GM19324 (cell line): ENCODE measurements around the gene XRN1.

Experiments
- ATAC-seq: cut with Tn5 transposase; IDR thresholded peaks from one replicate; pipeline ENCODE4 v1.9.1; 2021; ENCODE audit warnings: mild to moderate bottlenecking, moderate library complexity; ENCODE audit not compliant: unreplicated experiment, low FRiP score

The XRN1 gene

DNA sequence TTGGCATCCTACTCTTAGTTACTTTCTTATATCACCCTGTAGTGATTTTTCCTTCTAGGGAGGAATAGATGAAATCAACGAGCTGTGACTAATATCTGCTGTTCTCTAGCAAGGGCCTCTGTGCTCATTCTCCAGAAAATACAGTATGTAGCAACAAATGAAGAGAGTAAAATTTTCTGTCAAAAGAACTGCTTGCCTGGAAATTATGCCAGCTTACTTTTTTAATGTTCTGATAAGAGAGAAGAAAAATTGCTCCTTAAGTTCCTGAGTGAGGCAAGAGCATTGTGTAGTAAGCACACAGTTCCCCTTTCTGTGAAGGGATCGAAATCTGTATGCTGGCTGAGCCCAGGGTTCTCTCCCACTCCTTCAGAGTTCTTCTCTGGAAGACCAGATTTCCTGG is 171.1 kb downstream of the XRN1 start:
- no peak for ATAC-seq

DNA sequence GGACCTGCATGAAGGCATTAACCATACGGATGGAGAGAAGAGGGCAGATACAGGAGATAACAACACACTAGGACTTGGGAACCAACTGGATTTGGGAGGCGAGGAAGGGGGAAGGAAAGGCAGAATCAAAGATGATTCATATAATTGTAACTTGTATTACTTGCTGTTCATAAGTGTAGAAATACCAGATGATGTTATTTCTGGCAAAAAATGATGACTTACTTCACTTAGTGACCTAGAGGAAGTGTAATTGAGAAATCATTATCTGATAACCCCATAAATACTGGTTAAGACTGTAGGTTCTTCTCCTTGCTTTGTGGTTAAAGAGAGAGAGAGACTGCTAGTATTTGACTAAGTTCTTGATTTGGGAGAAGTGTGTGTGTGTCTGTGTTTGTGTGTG is 172.0 kb downstream of the XRN1 start:
- ATAC-seq, result no peak

DNA sequence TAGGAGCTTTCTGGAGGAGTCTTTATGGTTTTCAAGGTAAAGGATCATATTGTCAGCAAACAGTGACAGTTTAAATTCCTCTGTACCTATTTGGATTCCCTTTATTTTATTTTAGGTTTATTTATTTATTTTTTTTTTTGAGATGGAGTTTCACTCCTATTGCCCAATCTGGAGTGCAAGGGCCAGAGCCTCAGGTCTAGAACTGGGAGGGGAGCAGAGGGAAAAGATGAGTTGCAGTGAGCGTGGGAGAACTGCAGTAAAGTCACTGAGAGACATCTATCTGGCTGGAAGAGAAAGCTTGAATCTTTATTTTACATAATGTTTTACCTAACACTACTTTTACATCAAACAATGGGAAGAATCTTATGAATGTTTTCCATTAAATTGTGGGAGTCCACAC is 172.9 kb downstream of the XRN1 start:
- ATAC-seq, result no peak

DNA sequence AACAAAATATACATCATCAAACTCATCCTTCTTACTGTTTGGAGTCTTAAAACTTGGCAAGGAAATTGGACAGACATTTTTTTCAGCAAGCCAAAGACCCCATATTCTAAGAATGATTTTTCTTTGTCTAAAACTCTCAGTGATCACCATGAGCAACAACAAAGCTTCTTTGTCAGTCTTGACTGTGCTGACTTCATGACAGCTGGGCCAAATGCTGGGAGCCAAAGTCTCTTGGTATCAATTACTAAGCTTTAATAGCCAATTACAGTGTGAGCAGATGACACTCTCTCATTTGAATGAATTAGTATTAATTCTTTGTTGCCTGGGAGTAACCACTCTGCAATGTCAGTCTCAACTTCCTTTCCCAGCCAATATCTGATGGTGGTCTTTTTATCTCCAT is 174.3 kb downstream of the XRN1 start:
- ATAC-seq, result no peak

DNA sequence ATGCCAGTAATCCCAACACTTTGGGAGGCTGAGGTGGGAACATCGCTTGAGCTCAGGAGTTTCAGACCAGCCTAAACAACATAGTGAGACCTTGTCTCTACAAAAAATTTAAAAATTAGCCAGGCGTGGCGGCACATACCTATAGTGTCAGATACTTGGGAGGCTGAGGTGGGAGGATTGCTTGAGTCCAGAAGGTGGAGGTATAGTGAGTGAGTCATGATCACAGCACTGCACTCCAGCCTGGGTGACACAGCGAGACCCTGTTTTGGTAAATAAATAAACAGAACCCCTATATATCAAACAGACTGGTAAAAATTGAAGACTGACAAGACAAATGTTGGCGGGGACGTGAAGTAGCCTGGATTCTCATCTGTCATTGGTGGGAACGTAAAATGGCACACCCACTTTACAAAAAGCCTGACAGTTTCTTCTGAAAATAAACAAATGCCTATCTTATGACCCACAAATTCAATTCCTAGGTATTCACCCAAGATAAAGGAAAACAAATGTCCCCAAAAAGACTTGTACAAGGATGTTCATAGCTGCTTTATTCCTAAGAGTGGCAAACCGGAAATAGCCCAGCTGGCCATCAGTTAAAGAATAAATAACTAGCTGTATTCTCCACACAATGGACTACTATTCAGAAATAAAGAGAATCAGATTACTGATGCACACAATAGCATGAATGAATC is 175.5 kb downstream of the XRN1 start:
- ATAC-seq, result no peak

DNA sequence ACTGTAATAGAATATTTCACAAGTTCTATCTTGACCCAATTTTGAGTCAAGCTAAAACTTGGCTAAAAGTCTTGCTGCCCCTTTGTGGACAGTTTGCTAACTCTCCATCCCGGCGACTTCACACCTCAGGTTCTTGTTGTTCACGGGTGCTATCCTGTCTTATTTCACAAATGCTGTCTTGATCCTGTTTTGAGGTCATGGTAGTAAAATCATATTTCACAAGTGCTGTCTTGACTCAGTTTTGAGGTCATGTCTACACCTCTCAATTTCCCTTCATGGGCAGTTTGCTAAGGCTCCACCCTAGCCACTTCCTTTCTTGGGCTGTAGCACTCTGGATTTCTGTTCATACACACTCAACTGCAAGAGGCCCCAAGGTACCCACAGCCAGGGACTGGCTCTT is 177.4 kb downstream of the XRN1 start:
- ATAC-seq, result no peak

DNA sequence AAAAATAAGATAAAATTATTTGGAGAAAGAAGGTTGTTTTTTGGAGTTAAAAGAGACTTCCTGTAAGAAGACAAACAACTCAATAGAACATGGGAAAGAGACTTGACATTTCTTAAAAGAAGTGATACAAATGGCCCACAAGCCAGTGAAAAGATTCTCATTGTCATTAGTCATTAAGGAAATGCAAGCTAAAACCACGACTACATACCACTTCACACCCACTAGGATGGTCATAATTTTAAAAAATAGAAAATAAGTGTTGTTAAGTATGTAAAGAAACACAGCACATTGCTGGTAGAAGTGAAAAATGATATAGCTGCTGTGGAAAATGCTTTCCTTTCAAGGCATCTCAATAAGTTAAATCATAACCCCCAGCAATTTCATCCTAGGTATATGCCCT is 178.1 kb downstream of the XRN1 start:
- ATAC-seq, result no peak

DNA sequence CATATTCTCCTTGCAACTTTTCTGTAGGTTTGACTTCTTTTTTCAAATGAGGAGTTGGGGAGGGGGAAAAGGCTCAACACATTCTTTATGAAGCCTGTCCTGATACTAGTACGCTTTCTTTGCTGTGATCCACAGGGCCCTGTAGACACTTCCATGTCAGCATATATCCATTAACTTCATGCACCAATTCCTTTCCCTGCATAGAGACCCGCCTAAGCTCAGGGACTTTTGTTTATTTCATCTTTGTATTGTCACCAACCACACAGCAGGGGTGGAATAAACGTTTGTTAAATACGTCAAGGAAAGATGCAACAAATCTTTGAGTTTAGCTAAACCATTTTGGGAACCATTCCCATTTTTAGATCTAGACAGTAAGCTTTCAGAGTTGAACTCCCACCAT is 179.4 kb downstream of the XRN1 start:
- ATAC-seq, result no peak

DNA sequence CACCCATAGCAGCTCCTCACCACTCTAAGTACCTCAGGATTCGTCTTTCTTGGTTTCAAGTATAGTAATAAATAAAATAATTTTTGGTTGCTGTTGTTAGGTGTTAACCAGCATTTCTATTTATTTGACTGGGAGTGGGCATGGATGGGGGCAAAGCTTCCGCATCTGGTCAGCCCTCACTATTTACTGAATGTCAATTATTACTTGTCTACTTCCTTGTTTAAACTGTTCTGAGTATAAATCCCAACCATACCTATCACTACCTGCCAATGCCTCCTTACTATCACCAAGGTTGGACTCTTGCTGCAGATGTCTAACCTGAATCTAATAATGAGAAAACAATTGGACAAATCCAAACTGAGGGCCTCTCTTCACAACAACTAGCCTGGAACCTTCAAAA is 180.6 kb downstream of the XRN1 start:
- ATAC-seq, result no peak

DNA sequence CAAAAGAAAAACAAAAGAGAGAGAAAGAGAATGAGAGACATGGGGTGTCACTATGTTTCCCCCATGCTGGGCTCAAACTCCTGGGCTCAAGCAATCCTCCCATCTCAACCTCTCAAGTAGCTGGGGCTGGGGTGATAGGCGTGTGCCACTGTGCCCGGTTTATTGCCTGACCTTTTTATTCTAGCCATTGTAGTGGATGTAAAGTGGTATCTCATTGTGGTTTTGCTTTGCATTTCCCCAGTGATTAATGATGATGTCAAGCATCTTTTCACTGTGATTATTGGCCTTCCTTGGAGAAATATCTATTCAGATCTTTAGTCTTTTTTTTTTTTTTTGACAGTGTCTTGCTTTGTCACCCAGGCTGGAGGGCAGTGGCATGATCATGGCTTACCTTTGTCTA is 184.7 kb downstream of the XRN1 start:
- ATAC-seq, result no peak

DNA sequence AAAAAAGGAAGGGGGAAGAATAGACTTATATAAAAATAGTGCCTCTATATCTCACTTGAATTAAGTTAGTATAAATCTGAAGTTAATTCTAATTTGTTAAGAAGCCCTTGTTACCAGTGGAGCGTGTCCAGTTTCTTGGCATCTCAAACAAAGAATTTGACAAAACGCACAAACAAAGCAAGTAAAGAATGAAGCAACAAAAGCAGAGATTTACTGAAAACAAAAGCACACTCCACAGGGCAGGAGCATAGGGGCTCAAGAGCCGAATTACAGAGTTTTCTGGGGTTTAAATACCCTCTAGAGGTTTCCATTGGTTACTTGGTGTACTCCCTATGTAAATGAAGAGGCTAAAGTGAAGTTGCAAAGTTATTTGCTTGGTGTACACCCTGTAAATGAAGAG is 188.5 kb downstream of the XRN1 start:
- ATAC-seq, result no peak

DNA sequence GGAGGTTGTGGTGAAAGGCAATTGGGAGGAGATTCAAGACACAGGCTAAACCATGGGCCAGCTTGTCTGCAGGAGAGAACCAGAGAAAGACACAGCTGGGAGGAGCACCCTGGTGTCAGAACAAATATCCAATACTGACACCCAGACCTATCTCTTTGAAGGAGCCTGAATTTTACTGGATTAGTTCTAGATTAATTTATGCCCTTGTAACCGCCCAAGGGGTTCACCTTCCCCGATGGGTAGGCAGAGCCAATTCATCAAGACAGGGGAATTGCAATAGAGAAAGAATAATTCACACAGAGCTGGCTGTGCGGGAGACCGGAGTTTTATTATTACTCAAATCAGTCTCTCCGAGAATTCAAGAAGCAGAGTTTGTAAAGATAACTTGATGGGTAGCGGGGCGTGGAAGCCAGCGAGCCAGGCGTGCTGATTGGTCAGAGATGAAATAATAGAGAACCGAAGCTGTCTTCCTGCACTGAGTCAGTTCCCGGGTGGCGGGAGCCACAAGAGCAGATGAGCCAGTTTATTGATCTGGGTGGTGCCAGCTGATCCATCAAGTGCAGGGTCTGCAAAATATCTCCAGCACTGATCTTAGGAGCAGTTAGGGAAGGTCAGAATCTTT is 191.0 kb downstream of the XRN1 start:
- ATAC-seq, result no peak
